ENCODE results near the gene DPPA3.
"Not testable (repeated sequence)": the region's sequence is repeated elsewhere in the genome, so short reads cannot be mapped to it uniquely, and the experiment has no call there.

DPPA3 gene

GRCh38 chr12:7711133-7711532, at the start of gene DPPA3:
Gene DPPA3, plus strand, starts transcription at chr12:7711433. Its CDS starts 138 bp downstream, at chr12:7711571.
- in situ Hi-C loops (cut with MboI; ENCODE audit: low sequenced_read_pairs), result no loop called here

GRCh38 chr12:7661741-7662140, 49.5 kb upstream of the DPPA3 start:
- in situ Hi-C loops (cut with MboI; ENCODE audit: low sequenced_read_pairs), result no loop called here

GRCh38 chr12:7666595-7666994, 44.6 kb upstream of the DPPA3 start:
- in situ Hi-C loops (cut with MboI; ENCODE audit: low sequenced_read_pairs), result no loop called here

- in situ Hi-C loops (cut with MboI; ENCODE audit: low sequenced_read_pairs), result no loop called here
Observed at GRCh38 chr12:7667125-7667524, 44.1 kb upstream of the DPPA3 start.

DNA sequence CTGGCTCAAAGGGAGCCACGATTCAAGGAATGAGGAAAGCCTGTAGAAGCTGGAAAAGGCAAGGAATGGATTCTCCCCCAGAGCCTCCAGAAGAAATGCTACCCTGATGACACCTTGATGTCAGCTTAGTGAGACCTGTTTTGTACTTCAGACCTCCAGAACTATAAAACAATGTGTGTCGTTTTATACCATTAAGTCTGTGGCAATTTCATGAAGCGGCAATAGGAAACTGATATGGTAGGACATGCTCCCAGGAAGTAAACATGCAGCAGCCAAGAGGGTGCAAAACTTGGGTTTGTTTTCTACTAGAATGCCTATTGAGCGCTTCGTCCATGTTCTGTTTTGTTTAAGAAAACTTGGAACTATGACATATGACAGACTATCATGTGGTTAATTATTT, 43.1 kb upstream of the DPPA3 start:
- in situ Hi-C loops (cut with MboI; ENCODE audit: low sequenced_read_pairs), result no loop called here

DNA sequence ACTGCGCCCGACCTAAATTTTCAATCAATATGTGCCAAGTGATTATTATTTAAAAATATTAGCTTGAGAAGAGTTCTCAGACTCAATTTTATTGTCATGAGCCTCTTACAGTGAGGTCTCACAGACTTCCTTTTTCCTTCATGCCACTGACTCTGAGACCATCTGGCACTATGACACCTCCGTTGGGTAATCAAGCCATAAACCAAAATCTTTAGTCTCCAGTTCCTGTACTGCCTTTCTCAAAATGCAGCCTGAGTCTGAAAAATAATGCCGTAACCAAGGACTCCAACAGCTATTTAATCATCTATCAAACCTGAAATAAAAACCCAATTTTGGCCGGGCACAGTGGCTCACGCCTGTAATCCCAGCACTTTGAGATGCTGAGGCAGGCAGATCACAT, 35.8 kb upstream of the DPPA3 start:
- in situ Hi-C loops (cut with MboI; ENCODE audit: low sequenced_read_pairs), result not testable (repeated sequence)

DNA sequence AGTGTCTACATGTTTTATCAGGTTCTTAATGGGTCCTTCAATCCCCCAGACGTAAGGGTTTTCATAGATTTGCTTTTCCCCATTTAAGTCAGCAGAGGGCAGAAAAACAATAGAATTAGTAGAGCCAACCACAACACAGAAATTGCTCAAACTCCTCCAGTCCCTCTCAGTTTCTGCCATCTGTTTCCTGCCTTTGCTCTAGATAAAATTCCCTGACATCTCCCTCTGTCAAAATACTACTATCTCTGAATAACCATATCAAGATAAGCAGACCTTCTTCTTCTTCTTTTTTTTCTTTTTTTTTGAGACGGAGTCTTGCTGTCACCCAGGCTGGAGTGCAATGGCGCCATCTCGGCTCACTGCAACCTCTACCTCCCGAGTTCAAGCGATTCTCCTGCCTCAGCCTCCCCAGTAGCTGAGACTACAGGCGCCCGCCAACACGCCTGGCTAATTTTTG, 33.8 kb upstream of the DPPA3 start:
- in situ Hi-C loops (cut with MboI; ENCODE audit: low sequenced_read_pairs), result not testable (repeated sequence)

DNA sequence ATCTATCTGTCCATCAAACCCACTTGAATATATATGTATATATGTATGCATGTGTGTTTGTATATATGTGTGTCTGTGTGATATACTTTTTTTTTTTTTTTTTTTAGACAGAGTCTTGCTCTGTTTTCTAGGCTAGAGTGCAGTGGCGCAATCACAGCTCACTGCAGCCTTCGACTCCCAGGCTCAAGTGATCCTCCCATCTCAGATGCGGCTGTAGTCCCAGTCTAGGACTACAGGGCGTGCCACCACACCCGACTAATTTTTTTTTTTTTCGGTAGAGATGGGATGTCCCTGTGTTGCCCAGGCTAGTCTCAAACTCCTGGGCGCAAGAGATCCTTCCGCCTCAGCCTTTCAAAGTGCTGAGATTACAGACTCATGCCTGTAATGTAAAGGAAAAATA, 32.5 kb upstream of the DPPA3 start:
- in situ Hi-C loops (cut with MboI; ENCODE audit: low sequenced_read_pairs), result no loop called here

DNA sequence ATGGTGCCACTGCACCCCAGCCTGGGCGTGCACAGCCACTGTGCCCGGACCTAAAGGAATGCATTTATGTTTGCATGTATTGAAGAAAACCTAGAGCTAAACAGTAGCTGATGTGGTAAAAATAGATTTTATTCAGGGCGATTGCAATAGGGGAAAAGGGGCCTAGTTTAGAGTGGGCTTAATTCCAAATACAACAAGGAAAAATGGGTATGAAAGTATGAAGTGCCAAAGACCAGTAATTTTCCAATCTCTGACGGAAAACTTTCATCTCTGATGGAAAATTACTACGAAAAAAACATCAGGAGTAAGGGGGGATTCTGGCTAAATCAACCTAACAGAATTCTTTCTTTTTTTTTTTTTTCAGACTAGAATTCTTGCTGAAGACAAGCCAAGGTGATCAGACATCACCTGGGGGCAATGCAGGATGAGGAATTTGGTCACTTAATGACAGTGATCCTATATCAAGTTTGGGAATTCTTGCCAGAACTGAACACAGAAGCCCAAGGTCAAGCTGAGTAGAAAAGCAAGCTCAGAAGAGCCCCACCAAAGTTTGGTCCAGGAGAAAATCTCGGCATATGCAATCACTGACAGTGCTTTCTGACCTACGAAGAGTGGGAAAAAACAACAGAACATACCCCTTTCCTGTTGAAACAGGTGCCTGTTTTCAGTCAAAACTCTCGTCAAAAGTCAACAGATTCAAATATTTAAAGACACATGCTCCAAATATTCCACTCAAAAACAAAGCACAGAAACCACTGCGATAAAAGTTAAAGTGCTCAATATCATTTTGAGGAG, 31.8 kb upstream of the DPPA3 start:
- in situ Hi-C loops (cut with MboI; ENCODE audit: low sequenced_read_pairs), result loop anchor here (10.0 kb wide), 1 partner anchor 125 kb away; no protein-coding TSS in a partner anchor

DNA sequence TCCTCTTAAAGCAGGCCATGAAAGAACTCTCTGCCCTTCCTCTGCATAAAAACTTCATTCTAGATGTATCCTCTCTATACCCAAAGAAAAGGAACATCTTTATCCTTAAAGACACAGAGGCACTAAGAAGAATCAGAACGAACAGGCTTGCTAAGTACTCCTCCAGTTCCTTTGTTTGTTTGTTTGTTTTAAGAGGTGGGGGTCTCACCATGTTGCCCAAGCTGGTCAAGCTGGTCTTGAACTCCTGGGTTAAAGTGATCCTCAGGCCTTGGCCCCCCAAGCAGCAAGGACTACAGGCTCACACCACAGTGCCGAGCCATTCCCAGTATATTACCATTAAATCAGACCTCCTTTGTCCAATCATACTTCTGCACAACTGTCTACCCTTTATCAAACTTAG, 29.7 kb upstream of the DPPA3 start:
- in situ Hi-C loops (cut with MboI; ENCODE audit: low sequenced_read_pairs), result loop anchor here (10.0 kb wide), 1 partner anchor 123 kb away; no protein-coding TSS in a partner anchor

- in situ Hi-C loops (cut with MboI; ENCODE audit: low sequenced_read_pairs), result no loop called here
Observed at GRCh38 chr12:7693793-7694192, 17.4 kb upstream of the DPPA3 start.

DNA sequence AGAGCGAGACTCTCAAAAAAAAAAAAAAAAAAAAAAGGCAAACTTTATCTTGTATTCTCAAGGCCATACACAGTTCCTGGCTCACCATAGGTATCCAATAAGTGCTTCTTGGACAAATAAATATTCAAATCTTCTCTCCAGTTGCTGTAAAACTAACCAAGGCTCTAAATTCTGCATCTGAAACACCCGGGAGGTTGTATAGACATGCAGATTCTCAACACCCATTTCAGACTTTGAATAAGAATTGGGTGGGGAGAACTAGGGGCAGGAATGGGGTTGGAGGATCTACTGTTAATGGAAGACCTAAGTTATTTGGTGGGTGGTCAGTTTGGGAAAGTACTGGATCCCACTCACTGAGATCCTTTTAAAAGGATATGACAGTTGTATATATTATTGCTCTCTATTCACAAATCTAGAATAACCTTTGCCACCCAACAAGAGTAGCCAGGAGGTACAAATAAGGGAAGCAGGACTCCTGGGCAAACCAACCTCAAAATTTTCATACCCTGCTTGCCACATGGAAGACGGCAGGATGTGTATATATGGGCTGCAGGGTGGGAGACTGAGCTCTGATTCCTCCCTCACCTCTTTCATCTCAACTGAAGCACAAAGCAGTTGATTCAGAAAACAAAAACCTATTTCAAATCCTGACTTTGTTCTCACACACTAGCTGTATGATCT, 16.5 kb upstream of the DPPA3 start:
- in situ Hi-C loops (cut with MboI; ENCODE audit: low sequenced_read_pairs), result no loop called here

GRCh38 chr12:7695237-7695560, 16.0 kb upstream of the DPPA3 start:
- in situ Hi-C loops (cut with MboI; ENCODE audit: low sequenced_read_pairs), result no loop called here

DNA sequence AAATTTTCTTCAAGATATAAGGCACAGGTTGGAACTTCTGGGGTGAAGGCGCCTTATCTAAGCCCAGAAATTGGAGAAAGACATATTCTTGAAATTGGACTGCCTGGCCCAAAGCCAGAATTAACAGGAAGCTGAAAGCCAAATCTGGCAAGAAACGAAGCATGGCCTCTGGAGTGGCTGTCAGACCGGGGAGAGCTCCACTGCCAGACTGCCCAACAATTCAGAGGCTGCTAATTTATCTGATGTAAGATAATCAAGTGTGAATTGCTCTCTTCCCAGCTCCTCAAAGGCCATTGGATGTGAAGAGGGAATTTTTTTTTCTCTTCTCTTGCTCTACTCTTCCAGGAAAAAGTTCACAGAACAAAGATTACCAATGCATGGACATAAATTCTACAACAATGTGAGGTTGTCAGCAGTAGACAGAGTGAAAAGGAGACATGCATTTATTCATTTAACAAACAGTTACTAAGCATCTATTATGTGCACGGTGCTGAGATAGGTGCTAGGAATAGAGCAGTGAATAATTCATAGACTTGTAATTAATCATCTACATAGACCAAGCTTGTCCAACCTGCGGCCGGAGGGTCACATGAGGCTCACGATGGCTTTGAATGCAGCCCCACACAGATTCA, 15.6 kb upstream of the DPPA3 start, which contains the start of gene GDF3:
Gene GDF3, minus strand, starts transcription at position 210 of the 632 bp plus-strand sequence. Its CDS starts 47 bp downstream, at position 163.
- in situ Hi-C loops (cut with MboI; ENCODE audit: low sequenced_read_pairs), result no loop called here

- in situ Hi-C loops (cut with MboI; ENCODE audit: low sequenced_read_pairs), result no loop called here
Observed at GRCh38 chr12:7705846-7706245, 5.4 kb upstream of the DPPA3 start.

DNA sequence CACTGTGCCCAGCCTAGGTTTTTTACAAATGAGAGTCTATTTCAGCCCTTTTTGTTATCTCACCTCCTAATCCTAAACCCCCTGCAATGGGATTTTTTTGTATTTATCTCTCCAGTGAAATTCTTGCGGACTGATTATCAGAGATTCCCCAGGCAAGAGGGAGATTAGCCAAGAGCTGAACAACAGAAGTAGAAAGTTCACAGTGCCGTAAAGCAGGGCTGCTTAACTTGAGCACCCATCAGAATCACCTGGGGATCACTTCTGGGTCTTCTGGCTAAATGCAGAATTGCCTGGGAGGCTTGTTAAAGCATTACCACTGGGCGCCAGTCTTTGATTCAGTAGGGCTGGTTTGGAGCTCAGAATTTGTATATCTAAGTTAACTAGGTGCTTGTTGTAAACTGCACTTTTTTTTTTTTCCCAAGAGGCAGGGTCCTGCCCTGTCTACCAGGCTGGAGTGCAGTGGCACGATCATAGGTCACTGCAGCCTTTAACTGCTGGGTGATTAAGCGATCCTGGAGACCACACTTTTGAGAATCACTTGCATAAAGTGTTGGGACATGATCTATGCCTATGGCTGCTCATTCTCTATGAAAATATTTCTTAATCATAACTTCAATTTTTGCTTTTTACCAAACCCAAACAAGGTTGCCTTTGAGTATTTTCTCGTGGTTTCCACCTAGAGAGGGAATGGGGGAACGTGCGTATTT, 1.1 kb upstream of the DPPA3 start:
- in situ Hi-C loops (cut with MboI; ENCODE audit: low sequenced_read_pairs), result no loop called here

DNA sequence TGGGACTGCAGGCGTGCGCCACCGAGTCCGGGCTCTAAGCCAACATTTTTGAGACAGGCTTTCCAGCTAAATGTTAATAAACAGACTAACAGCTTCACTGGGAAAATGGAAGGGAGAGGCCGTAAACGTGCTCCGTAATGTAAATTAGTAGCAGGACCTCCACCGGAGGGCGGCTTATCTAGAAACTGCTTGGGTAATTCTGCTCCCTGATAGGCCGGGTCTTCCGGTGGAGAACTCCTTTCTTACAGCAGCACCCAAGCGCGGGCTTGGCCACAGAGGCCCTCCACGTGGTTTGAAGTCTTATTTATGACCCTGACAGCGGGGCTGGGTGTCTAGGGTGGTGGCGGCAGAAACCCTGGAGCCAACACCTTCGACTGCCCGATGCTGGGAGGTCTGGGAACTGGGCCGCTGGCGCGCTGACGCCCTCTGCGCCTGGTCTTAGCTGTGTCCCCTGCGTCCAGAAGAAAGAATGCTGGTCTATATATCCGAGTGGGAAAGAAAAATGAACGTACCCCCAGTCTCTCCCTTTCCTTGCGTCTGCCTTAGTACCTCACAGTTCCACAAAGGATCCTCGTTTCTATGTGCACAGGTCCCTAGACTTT, 1.7 kb downstream of the DPPA3 start:
- in situ Hi-C loops (cut with MboI; ENCODE audit: low sequenced_read_pairs), result no loop called here

- in situ Hi-C loops (cut with MboI; ENCODE audit: low sequenced_read_pairs), result no loop called here
Observed at GRCh38 chr12:7716381-7716780, 5.1 kb downstream of the DPPA3 start.

DNA sequence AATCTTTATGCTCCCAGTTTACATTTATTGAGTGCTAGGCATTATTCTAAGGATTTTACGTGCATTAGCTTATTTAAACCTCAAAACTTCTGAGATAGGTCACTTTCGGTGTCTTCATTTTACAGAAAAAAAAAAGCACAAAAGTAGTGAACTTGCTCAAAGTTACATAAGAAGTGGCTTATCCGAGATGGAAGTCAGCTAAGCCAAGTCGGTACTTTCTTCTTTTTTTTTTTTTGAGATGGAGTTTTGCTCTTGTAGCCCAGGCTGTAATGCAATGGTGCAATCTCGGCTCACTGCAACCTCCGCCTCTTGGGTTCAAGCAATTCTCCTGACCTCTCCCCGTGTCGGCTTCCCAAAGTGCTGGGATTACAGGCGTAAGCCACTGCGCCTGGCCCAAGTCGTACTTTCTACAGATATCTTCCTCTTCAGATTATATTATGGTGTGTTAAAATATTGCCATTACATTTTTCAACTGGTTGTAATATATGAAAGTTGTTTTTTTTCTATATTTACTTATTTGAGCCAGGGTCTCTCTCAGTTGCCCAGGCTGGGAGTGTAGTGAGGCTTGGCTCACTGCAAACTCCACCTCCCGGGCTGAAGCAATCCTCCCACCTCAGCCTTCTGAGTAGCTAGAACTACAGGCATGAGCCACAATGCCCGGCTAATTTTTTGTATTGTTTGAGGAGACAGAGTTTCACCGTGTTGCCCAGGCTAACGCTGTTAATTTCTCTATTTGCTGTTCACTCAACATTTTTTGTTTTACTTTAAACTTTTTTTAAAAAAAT, 8.9 kb downstream of the DPPA3 start:
- in situ Hi-C loops (cut with MboI; ENCODE audit: low sequenced_read_pairs), result no loop called here

GRCh38 chr12:7723926-7724325, 12.7 kb downstream of the DPPA3 start:
- in situ Hi-C loops (cut with MboI; ENCODE audit: low sequenced_read_pairs), result no loop called here
